WTC11 (cell line): Measurements from ENCODE around the gene RFTN1.

Source experiments
- ESRRA ChIP-seq: sonication (generic); formaldehyde crosslinking; IDR thresholded peaks from 2 replicates; pipeline ENCODE4 v1.8.1; 2022; ENCODE audit warnings: mild to moderate bottlenecking, missing genetic modification reagents, borderline replicate concordance
- SP1 ChIP-seq: sonication (generic); formaldehyde crosslinking; conservative IDR thresholded peaks from 2 replicates; pipeline ENCODE4 v1.8.1; 2022; ENCODE audit warnings: missing genetic modification reagents
- TF ChIP-seq, protein P1 (sequence below): fragments of 200-600 bp; IDR thresholded peaks from 2 replicates; pipeline ENCODE4 v1.8.0; 2022; ENCODE audit warnings: antibody characterized with exemption
- TF ChIP-seq, protein P2 (sequence below): sonication (generic); formaldehyde crosslinking; conservative IDR thresholded peaks from 2 replicates; pipeline ENCODE4 v1.8.1; 2022; ENCODE audit warnings: mild to moderate bottlenecking, missing genetic modification reagents
- TF ChIP-seq, protein P3 (sequence below): sonication (generic); formaldehyde crosslinking; IDR thresholded peaks from 2 replicates; pipeline ENCODE4 v1.8.0; 2022; ENCODE audit warnings: mild to moderate bottlenecking, missing genetic modification reagents
- TF ChIP-seq, protein P4 (sequence below): sonication (generic); formaldehyde crosslinking; IDR thresholded peaks from 2 replicates; pipeline ENCODE4 v1.8.1; 2023; ENCODE audit warnings: mild to moderate bottlenecking, missing genetic modification reagents

DNA sequence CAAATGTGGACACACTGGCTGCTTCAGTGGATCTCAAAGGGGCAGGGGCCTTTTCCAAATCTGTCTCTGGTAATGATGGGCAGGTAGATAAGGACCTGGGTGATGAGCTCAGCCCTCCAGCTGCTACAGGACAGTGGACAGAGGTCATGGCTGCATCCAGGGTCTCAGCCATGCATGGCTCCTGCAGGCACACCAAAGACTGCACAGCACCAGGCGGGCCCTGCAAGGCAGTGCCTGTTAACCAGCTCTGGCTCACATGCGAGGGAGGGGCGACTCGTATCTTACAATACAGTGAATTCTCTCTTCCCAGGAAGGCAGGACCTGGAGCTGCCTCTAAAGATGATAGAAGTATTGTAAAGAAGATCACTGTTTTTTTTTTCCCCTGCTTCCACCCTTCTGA, 189.8 kb downstream of the RFTN1 start:
- TF ChIP-seq, protein P1, sequence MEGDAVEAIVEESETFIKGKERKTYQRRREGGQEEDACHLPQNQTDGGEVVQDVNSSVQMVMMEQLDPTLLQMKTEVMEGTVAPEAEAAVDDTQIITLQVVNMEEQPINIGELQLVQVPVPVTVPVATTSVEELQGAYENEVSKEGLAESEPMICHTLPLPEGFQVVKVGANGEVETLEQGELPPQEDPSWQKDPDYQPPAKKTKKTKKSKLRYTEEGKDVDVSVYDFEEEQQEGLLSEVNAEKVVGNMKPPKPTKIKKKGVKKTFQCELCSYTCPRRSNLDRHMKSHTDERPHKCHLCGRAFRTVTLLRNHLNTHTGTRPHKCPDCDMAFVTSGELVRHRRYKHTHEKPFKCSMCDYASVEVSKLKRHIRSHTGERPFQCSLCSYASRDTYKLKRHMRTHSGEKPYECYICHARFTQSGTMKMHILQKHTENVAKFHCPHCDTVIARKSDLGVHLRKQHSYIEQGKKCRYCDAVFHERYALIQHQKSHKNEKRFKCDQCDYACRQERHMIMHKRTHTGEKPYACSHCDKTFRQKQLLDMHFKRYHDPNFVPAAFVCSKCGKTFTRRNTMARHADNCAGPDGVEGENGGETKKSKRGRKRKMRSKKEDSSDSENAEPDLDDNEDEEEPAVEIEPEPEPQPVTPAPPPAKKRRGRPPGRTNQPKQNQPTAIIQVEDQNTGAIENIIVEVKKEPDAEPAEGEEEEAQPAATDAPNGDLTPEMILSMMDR: no peak
- TF ChIP-seq, protein P2, sequence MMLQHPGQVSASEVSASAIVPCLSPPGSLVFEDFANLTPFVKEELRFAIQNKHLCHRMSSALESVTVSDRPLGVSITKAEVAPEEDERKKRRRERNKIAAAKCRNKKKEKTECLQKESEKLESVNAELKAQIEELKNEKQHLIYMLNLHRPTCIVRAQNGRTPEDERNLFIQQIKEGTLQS (CRISPR knock-in tag): no peak
- TF ChIP-seq, protein P3, sequence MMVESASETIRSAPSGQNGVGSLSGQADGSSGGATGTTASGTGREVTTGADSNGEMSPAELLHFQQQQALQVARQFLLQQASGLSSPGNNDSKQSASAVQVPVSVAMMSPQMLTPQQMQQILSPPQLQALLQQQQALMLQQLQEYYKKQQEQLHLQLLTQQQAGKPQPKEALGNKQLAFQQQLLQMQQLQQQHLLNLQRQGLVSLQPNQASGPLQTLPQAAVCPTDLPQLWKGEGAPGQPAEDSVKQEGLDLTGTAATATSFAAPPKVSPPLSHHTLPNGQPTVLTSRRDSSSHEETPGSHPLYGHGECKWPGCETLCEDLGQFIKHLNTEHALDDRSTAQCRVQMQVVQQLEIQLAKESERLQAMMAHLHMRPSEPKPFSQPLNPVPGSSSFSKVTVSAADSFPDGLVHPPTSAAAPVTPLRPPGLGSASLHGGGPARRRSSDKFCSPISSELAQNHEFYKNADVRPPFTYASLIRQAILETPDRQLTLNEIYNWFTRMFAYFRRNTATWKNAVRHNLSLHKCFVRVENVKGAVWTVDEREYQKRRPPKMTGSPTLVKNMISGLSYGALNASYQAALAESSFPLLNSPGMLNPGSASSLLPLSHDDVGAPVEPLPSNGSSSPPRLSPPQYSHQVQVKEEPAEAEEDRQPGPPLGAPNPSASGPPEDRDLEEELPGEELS (CRISPR knock-in tag): no peak
- no peak for TF ChIP-seq SP1 (CRISPR knock-in tag)
- no peak for TF ChIP-seq ESRRA
- TF ChIP-seq, protein P4, sequence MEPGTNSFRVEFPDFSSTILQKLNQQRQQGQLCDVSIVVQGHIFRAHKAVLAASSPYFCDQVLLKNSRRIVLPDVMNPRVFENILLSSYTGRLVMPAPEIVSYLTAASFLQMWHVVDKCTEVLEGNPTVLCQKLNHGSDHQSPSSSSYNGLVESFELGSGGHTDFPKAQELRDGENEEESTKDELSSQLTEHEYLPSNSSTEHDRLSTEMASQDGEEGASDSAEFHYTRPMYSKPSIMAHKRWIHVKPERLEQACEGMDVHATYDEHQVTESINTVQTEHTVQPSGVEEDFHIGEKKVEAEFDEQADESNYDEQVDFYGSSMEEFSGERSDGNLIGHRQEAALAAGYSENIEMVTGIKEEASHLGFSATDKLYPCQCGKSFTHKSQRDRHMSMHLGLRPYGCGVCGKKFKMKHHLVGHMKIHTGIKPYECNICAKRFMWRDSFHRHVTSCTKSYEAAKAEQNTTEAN (CRISPR knock-in tag): no peak
